HG03039 (cell line): ENCODE measurements around the gene KCNJ14.

Experiments used
- ATAC-seq: cut with Tn5 transposase; IDR thresholded peaks from one replicate; pipeline ENCODE4 v1.9.1; 2021; ENCODE audit warnings: mild to moderate bottlenecking, moderate library complexity; ENCODE audit not compliant: unreplicated experiment

Gene KCNJ14

GRCh38 chr19:48469934-48470680 is 14.7 kb downstream of the KCNJ14 start:
- ATAC-seq = no peak

GRCh38 chr19:48470856-48471255 is 15.5 kb downstream of the KCNJ14 start:
- no peak for ATAC-seq

- ATAC-seq = no peak
Observed at GRCh38 chr19:48471836-48472235, 16.5 kb downstream of the KCNJ14 start.

DNA sequence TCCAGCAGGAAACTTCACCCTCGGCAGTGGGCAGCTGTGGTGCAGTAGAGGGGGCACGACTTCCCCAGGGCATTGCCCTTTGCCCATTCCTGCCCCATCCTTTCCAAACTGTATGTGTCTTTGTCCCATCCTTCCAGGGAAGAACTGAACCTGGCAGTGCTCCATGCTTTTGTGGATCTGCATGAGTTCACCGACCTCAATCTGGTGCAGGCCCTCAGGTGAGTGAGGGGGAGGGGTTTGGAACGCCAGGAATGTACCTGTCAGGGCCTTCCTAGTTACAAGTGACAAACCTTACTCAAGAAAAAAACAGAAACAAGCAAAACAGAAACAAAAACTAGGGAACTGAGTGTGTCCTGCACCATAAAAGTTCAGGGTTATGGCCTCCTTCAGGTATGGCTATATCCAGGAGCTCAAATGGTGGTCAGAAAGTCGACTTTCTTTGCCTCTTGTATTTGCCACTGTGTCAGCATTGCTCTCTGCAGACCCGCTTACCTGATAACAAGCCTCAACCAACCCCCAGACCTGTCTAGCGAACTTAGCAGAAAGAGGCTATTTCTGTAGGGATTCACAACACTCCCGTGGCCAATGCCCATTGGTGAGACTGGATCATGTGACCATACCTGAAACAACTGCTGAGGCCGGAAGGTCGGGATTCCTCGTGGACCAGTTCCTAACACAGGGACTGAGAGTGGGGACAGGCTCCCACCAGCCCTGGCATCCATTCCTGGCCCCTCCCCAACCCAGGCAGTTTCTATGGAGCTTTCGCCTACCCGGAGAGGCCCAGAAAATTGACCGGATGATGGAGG is 18.0 kb downstream of the KCNJ14 start:
- ATAC-seq = no peak

DNA sequence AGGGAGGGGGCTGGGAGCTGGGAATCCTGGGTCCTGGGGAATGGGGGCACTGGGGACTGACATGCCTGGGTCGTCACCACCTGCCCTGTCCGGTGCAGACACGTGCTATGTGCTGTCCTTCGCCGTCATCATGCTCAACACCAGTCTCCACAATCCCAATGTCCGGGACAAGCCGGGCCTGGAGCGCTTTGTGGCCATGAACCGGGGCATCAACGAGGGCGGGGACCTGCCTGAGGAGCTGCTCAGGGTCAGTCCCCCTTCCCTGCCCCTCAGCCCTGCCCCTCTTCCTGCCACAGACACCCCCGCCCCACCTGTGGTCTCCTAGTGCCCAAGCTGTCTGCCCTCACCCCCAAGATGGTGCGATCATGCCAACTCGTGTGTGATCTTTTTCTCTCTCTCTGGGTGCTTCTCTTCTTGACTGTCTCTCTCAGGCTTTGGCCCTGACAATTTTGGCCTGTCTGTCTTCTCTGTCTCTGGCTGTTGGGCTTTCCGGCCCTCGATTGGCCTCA is 18.8 kb downstream of the KCNJ14 start:
- ATAC-seq = no peak

DNA sequence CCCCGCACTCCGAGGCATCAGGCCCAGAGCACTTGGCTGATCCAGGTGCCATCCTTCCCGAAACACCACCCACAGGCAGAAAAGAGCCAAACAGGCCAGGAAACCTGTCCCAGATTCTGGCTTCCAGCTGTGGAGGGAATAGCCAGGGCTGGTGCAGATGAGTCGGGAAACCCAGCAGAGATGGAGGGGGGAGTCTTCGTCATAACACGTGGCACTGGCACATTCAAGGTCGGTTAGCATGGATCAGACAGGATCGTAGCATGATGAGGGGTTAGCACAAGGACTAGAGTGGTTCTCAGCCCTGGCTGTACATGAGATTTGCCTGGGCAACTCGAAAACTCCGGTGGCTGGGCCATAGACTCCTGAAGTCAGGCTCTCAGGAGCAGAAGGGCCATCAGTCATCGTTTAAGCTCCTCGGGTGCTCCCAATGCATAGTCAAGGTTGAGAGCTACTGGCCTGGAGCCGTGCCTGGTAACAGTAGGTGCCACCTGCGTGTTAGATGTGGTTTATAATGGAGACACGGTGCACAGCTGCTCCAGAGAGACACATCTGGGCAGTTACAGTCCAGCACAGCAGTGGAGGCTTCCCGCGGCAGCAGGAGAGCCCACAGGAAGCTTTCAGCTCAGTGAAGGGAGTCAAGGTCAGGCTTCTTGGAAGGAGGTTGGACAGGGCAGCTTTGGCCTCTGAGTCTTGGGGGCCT is 20.1 kb downstream of the KCNJ14 start:
- no peak for ATAC-seq

- no peak for ATAC-seq
Observed at GRCh38 chr19:48476176-48476575, 20.8 kb downstream of the KCNJ14 start.

DNA sequence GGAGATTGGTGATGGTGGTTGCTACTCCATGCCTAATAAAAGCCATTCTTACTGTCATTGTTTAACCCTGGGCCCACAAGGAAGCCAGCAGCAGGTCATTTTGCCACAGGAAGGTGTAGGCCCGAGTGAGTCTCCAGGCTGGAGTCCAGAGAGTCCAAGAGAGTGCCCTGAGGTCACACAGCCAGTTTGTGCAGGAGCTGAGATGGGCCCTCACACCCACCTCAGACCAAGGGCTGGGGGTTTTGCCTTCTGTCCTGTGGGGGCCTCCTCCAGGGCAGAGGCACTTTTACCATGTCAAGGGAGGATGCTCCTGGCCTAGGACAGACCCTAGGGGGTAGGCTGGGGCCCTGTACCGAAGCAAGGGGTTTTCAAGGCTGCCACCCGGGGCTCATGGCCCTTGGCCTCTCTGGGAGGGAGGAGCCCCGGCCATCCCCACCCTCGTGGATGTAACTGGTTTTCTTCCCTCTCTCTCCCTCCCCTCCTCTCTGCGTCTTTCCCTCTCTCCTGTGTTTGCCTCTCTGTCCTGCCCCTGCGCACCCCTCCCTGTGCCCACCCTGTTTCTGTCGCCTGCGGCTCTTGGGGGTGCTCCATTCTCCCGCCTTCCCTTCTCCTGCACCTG is 21.8 kb downstream of the KCNJ14 start:
- no peak for ATAC-seq

- no peak for ATAC-seq
Observed at GRCh38 chr19:48477698-48478338, 22.4 kb downstream of the KCNJ14 start.

- ATAC-seq = no peak
Observed at GRCh38 chr19:48478339-48479256, 23.2 kb downstream of the KCNJ14 start.

- no peak for ATAC-seq
Observed at GRCh38 chr19:48479686-48480085, 24.3 kb downstream of the KCNJ14 start.

GRCh38 chr19:48480183-48480557 is 24.8 kb downstream of the KCNJ14 start:
- no peak for ATAC-seq

DNA sequence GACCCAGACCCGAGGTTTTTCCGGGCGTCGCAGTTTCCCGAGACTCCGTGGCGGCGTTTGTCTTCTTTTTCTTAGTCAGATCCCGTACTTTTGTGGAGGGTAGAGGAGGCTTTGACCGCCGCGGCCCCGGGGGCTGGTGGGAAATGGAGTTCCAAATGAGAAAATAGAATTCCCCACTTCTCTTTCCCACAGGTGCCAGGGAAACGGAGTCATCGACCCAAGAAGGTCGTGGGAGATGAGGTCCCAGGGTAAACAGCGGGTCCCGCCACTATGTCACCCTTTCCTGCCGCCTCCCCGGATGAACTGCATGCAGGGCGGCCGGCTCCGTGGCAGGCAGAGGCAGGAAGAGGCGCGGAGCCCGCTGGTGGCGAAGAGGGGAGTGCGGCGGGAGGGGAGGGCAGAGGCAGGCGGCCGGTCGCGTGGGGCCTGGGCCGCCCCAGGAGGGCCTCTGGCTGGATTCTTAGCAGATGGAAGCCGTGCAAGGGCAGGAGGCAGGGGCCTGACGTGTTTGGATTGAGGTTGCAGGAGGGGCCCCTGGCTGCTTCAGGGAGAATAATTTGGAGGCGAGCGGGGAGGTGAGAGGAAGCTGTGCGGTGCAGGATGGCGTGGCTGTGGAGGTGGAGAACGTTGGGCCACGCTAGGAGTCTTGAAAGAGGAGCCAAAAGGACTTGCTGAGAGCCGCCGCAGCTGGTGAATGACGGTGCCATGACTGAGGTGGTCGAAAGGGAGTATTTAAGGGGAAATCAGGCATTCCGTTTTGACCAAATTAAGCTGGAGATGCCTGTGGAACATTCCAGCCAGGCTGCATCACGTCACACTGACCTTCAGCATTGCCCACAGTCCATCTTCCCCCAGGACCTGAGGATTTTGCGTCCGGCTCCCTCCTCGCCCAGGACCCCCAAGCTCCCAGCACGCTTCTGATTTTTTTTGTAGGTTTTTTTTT is 25.5 kb downstream of the KCNJ14 start:
- no peak for ATAC-seq

DNA sequence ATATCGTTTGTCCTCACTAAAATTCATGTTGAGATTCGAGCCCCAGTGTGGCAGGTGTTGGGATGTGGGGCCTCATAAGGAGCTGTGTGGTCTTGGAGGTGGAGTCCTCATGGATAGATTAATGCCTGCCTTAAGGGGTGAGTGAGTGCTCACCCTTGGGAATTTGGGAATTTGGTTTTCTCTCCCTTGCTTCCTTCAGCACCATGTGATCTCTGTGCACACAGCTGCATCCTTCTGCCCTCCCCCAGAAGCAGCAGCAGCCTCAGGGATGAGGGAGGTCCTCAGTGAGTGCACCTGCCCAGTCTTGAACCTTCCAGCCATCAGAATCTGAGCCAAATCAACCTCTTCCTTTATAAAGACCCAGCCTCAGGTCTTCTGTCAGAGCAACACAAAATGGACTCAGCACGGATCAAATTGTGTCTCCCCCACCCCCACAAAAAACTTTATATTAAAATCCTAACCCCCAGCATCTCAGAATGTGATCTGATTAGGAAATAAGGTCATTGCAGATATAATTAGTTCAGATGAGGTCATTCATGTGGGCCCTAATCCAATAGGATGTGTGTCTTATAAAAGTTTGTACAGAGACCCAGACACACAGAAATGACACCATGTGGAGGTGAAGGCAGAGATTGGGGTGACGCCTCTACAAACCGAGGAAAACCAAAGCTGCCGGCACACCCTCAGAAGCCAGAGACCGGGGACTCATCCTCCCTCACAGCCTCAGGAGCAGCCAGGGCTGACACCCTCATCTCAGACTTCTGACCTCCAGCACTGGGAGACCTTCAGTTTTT is 26.7 kb downstream of the KCNJ14 start:
- ATAC-seq = no peak

- no peak for ATAC-seq
Observed at GRCh38 chr19:48483301-48483700, 27.9 kb downstream of the KCNJ14 start.

DNA sequence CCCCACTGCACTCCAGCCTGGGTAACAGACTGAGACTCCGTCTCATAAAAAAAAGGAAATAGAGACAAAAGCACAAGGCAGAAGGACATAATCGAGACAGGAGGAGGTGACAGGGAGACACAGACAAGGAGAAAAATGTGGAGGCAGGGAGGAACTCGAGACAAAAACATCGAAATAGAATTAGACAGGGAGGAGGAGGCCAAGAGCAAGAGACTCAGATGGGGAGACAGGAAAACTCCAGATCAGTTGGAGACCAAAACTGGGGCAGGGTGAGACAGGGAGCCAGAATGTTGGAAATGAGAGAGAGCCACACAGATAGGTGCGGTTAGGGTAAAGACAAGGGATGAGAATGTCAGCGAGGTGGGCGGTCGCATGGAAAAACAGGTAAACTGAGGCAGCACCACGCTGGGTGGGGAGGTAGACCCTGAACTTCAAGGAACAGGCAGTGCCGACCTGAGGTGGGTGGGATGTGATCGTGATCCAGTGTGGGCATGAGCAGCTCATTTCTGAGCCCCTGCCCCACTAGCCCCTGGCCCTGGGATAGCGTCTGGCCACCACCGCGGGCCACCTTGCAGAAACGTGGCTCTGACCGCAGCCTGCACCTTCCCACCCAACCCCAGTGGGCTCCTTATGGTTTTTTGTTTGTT is 29.0 kb downstream of the KCNJ14 start:
- ATAC-seq = no peak

GRCh38 chr19:48484931-48485612 is 29.7 kb downstream of the KCNJ14 start:
- no peak for ATAC-seq
